HG03520 (cell line): ENCODE measurements around the gene WWC2.
"Not testable (repeated sequence)": the region's sequence is repeated elsewhere in the genome, so short reads cannot be mapped to it uniquely, and the experiment has no call there.

Experiments used
- ATAC-seq: cut with Tn5 transposase; IDR thresholded peaks from one replicate; pipeline ENCODE4 v1.9.1; 2021; ENCODE audit warnings: mild to moderate bottlenecking, moderate library complexity; ENCODE audit not compliant: unreplicated experiment

WWC2 gene

DNA sequence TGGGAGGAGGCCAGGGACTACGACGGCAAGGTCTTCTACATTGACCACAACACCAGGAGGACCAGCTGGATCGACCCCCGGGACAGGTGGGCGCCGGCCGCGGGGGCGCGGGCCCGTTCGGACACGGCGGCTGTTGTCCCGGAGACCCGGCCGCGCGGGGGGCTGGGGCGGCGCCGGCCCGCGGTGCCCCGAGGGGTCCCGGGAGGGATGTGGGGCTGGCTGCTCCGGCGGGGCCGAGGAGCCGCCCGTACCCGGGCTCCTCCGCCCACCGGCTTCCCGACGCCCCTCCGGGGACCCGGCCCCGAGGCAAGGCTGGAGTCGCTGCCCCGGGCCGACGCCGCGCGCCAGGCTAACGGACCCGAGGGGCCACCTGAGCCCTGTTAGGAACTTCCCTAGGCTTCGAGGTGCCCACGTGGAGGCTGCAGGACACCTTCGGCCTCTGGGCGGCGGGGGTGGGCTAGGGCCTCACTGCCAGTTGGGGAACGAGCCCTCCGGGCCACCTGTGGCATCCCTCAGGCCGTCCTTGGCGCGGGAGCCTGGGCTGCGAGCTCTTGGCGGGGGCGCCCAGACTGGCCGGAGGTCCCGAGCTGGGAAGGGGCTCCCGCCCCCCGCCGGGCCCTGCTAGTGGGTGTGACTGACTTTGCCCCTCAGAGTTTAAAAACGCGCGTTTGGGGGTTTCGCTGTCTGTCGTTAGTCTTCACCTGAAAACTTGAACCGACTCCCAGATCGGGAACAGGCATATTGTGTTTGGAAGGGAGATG, 660 bp downstream of the WWC2 start:
- peak; percentile 8 for ATAC-seq

DNA sequence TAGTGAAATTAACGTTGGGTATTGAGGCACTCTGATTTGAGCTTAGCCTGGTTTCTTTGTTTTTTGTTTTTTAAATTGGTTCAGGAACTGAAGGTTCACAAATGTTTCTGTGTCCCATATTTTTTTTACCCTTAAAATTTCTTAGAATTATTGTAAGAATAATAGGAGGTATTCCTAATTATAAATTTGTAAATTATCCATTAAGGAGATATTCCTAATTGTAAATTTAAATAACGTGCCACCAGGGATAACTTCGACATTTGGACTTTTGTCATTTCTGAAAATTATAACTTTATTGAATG, 1.2 kb downstream of the WWC2 start:
- ATAC-seq, result no peak

- no peak for ATAC-seq
These were observed 1.8 kb downstream of the WWC2 start for GRCh38 chr4:183100827-183101226.

- ATAC-seq, result no peak
These were observed 3.0 kb downstream of the WWC2 start for GRCh38 chr4:183101956-183102480.

GRCh38 chr4:183105092-183105491, 6.0 kb downstream of the WWC2 start:
- no peak for ATAC-seq

DNA sequence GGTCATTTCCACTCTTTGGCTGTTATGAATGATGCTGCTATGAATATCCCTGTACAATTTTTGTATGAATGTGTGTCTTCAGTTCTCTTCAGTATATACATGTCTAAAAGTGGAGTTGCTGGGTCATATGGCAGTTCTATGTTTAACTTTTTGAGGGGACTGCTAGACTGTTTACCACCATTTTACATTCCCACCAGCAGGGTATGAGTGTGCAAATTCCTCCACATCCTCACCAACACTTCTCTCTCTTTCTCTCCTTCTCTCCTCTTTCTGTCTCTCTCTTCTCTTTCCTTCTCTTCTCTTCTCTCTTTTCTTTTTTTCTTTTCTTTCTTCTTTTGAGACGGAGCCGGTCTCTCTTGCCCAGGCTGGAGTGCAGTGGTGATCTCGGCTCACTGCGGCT, 7.8 kb downstream of the WWC2 start:
- no peak for ATAC-seq

DNA sequence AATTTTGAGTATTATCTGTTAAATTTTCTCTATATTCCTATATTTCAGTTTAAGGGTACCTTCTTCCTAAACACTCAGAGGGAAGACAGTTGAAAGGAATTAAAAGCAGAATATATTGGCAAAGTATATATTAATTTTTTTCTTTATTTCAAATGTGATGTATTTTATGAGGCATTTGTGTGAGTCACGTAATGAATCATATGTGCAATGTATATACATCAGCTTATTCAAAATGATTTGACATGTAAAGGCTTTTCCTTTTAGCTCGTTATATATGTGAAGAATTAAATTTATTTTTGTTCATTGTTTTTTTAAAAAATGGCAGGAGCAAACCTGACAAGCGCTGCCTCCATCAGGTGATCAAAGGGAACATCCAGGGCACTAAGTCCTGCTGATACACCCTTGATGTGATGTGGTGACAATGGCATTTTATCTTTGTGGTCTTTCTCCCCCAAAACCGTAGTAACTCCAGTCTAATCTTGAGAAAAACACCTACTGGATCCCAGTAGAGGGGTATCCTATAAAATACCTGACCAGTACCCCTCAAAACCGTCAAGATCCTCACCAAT, 8.9 kb downstream of the WWC2 start:
- ATAC-seq, result no peak

- ATAC-seq, result no peak
These were observed 11.2 kb downstream of the WWC2 start for GRCh38 chr4:183110244-183110643.

- no peak for ATAC-seq
These were observed 12.4 kb downstream of the WWC2 start for GRCh38 chr4:183111452-183111885.

GRCh38 chr4:183118141-183118540, 19.1 kb downstream of the WWC2 start:
- ATAC-seq, result no peak

GRCh38 chr4:183118585-183118984, 19.5 kb downstream of the WWC2 start:
- ATAC-seq, result no peak

GRCh38 chr4:183121660-183122059, 22.6 kb downstream of the WWC2 start:
- not testable (repeated sequence) for ATAC-seq

DNA sequence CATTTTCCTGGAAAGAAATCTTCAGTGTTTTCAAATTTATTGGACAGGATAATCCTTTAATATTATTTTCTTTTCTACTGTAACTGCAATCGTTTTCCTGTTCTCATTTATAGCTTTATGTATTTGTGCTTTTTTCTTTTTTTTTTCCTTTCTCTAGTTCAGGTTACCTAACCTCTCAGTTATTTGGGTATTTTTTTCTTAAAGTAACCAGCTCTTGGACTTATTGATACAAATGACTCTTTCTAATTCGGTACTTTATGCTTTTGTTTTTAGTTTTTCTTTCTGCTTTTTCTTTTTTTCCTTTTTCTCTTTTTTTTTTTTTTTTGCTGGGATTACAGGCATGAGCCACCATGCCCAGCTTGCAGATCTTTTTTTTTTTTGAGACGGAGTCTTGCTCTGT, 25.2 kb downstream of the WWC2 start:
- no peak for ATAC-seq

DNA sequence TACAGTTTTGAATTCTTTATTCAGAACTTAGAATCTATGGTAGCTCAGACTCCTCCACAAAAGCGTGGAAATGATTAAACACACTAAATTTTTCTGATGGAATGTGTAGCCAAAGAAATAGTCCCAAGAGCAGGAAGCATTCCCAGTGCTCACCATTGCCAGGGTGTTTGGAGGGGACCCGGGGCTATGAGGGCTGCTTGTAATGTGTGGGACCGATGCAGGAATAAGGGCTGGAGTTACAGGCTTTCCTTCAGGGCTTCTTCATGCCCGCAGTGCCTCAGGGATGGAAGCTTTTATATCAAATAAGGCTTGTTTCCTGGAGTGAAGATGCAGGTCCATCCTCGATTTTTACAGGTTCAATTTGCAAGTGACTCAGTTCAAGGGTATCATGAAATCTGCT, 25.8 kb downstream of the WWC2 start:
- no peak for ATAC-seq

GRCh38 chr4:183129125-183129524, 30.1 kb downstream of the WWC2 start:
- ATAC-seq, result no peak

DNA sequence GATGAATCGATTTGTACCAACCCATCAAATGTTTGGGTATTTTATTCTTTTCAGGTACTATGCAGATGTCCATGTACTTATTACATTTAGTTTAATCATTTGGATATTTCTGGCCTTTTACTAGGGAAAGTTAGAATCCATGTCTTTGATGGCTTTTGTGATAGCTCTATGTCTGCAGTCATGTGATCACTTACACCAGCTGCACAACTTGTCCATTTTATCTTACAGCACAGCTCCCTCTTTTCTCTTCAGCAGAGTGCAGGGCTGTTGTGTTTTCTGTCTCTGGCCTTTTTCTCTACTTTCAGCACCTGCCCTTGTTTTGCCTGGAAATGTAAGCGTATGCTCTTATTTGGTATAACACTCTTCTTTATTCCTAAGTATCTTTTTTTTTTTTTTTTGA, 30.6 kb downstream of the WWC2 start:
- ATAC-seq, result no peak

DNA sequence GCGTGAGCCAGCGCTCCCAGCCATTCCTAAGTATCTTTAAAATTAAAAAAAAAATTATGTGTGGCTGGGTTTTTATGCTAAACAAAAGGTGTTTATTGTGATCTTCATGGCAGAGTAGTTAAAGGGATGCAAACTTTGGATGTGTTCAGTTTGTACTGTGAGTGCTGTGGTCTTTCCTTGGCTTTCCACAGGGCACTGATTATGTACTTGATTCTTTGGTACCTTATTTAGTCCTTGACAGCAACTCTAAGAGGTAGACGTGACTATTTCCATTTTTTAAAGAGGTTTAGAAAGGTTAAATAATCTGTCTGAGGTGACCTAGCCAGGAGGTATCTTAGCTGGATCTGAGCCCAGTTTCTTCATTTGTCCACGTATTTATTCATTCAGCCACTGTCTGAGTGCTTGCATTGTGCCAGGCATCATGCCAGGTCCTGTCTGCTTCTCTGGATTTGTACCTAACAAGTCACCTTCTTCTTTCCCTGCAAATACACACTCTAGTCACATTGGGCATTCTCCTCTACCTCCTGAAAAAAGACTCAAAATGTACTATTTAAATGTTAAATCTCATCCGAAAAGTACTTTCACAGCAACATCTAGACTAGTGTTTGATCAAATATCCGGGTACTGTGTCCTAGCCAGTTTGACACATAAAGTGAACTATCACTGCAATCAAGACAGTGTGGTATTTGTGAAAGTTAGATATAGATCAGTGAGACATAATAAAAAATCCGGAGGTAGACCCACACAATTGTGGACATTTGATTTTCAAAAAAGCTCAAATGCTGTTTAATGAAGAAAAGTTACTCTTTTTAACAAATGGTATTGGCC, 31.5 kb downstream of the WWC2 start:
- ATAC-seq, result no peak

DNA sequence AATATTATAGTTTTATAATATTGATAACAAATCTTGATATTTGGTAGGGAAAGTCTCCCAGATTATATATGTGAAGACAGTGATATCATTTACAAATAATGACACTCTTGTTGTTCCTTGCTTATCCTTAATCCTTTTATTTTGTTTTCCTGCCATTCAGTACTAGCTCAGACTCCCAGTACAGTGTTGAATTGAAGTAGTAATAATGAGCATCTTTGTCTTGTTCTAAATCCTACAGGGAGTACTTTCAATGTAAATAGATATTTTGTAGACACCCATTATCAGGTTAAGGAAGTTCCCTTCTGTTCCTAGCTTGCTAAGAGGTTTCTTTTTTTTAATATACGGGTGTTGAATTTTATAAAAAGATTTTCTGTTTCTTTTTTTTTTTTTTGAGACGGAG, 33.0 kb downstream of the WWC2 start:
- no peak for ATAC-seq

DNA sequence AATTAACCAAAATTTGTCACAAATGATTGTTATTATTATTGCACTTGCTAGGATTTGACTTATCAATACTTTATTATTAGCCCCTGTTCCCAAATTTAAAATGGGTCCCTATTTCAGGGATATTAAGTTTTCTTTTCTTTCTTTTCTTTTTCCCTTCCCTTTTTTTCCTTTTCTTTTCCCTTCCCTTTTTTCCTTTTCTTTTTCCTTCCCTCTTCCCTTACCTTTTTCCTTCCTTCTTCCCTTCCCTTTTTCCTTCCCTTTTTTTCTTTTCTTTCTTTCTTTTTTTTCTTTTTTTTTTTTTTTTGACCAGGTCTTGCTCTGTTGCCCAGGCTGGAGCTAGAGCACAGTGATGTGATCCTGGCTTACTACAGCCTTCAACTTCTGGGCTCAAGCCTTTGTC, 33.8 kb downstream of the WWC2 start:
- ATAC-seq, result no peak

- no peak for ATAC-seq
These were observed 37.8 kb downstream of the WWC2 start for GRCh38 chr4:183136855-183137254.

DNA sequence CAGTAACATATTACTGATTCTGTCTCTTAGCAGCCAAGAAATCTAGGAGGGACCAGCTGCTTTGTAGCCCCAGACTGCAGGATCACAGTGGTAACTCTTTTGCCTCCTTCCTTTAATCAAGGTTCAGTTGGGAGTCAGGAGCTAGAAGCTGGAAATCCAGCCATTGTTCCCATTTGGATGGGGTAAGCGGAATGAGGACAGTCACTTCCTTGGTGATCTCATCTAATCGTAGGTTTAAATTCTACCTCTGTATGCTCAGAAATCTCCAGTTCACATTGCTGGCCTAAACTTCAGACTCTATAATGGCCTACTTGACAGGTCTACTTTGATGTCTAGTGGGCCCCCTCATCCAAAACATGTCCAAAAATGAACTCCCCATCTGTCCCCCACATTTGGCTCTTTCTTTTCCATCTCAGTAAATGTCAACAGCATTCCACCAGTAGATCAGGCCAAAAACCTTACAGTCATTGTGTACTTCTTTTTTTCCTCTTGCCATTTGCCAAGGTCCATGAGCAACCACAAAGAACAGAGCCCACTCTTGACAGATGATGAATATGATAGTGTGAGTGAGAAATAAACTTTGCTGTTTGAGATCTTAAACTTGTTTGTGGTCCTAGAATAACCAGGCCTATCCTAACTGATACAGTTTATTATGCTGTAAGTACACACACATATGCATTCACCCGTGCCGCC, 40.1 kb downstream of the WWC2 start:
- no peak for ATAC-seq
